Activated CD4-positive, alpha-beta T cell treated with anti-CD3 and anti-CD28 coated beads, Interleukin-2, Interleukin-6, amounts not matched to agents 100 ng/mL and 50 ng/mL, durations not matched to agents 16 hours and 8 hours (primary cell): ENCODE results near the gene AGPAT3.

Source experiments
- DNase-seq: peaks from one replicate; pipeline ENCODE4 v3.0.0-alpha.2; 2020

AGPAT3 gene

GRCh38 chr21:43939443-43940328 is 74.7 kb downstream of the AGPAT3 start:
- no peak for DNase-seq

- no peak for DNase-seq
Observed at GRCh38 chr21:43940329-43941050, 75.5 kb downstream of the AGPAT3 start.

GRCh38 chr21:43942201-43942600 is 77.2 kb downstream of the AGPAT3 start:
- DNase-seq, result no peak

GRCh38 chr21:43942621-43943020 is 77.6 kb downstream of the AGPAT3 start:
- DNase-seq, result no peak

- no peak for DNase-seq
Observed at GRCh38 chr21:43943512-43944077, 78.6 kb downstream of the AGPAT3 start.

GRCh38 chr21:43944078-43944633 is 79.1 kb downstream of the AGPAT3 start:
- no peak for DNase-seq

GRCh38 chr21:43944757-43945156 is 79.7 kb downstream of the AGPAT3 start:
- DNase-seq, result no peak

GRCh38 chr21:43948740-43949498 is 83.9 kb downstream of the AGPAT3 start:
- DNase-seq, result no peak

GRCh38 chr21:43949499-43950208 is 84.6 kb downstream of the AGPAT3 start:
- DNase-seq, result no peak

GRCh38 chr21:43950481-43950880 is 85.5 kb downstream of the AGPAT3 start:
- DNase-seq, result no peak

- no peak for DNase-seq
Observed at GRCh38 chr21:43950936-43951335, 85.9 kb downstream of the AGPAT3 start.

- no peak for DNase-seq
Observed at GRCh38 chr21:43951911-43952703, 87.1 kb downstream of the AGPAT3 start.

GRCh38 chr21:43953021-43953420 is 88.0 kb downstream of the AGPAT3 start:
- no peak for DNase-seq

GRCh38 chr21:43954042-43954441 is 89.0 kb downstream of the AGPAT3 start:
- DNase-seq, result no peak

- no peak for DNase-seq
Observed at GRCh38 chr21:43954896-43955295, 89.9 kb downstream of the AGPAT3 start.

- DNase-seq, result no peak
Observed at GRCh38 chr21:43956019-43956669, 91.1 kb downstream of the AGPAT3 start.

- DNase-seq, result no peak
Observed at GRCh38 chr21:43956670-43957035, 91.6 kb downstream of the AGPAT3 start.

GRCh38 chr21:43957128-43957571 is 92.1 kb downstream of the AGPAT3 start:
- no peak for DNase-seq

GRCh38 chr21:43957611-43958362 is 92.8 kb downstream of the AGPAT3 start:
- no peak for DNase-seq
